IPS DF 6.9 (cell line): ENCODE data around the gene TNIK.
"Not testable (repeated sequence)": the region's sequence is repeated elsewhere in the genome, so short reads cannot be mapped to it uniquely, and the experiment has no call there.

Experiments
- DNase-seq: peaks from one replicate; pipeline ENCODE4 v3.0.0-alpha.2; 2013; ENCODE audit warnings: low read depth, low spot score
- H3K27ac ChIP-seq: one replicate; pipeline ENCODE4 v1.5.1; 2013; ENCODE audit warnings: low read length, control low read depth
- H3K27me3 ChIP-seq: 2 replicates; pipeline ENCODE4 v1.6.1; 2013; ENCODE audit warnings: mild to moderate bottlenecking, low read length; ENCODE audit not compliant: control insufficient read depth, insufficient read depth
- H3K36me3 ChIP-seq: 2 replicates; pipeline ENCODE4 v1.6.1; 2013; ENCODE audit warnings: low read length; ENCODE audit not compliant: control insufficient read depth, insufficient read depth
- H3K4me1 ChIP-seq: 2 replicates; pipeline ENCODE4 v1.6.1; 2013; ENCODE audit warnings: low read length; ENCODE audit not compliant: control insufficient read depth, insufficient read depth
- H3K4me3 ChIP-seq: 2 replicates; pipeline ENCODE4 v1.5.1; 2013; ENCODE audit warnings: mild to moderate bottlenecking, low read length
- H3K9me3 ChIP-seq: 2 replicates; pipeline ENCODE4 v1.6.1; 2013; ENCODE audit warnings: low read length, inconsistent platforms; ENCODE audit not compliant: control insufficient read depth, insufficient read depth
- WGBS: extraction: QIAGEN DNeasy Blood & Tissue Kit; methylation state at CpG from one replicate; pipeline ENCODE4 v1.1.7; 2013; ENCODE audit warnings: mixed read lengths, missing lambda C conversion rate; ENCODE audit not compliant: insufficient read length, insufficient coverage; 5-methylcytosine and 5-hydroxymethylcytosine counted together

TNIK gene

DNA sequence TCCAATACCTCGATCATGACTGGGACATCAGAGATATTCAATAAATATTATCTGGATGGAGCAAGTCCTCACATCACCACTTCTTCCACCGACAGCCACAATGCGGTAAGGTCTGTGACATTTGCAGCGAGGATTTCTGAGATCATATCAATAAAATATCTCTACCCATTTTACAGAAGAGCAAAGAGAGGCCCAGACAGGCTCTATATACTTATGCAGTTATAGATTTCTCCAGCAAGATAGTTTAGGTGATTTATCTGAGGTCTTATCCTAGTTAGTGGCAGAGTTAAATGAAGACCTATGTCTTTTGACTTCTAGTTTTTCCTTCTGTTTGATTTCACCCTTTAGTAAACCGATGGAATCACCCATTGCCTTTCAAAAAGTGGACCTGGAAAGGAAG, 81.6 kb downstream of the TNIK start:
- Histone ChIP-seq H3K27me3 (no peaks in the 10 kb centered on the region), H3K36me3 (no peaks in the 10 kb centered on the region), H3K9me3 (no peaks in the 10 kb centered on the region), H3K27ac (no peak overlapping the region), H3K4me1 (peaks cover 2% of the 10 kb centered on the region; the same call in 1 of the 2 replicates), H3K4me3 (no peak overlapping the region)
- no CpG with 5 or more reads among the region's 5 CpGs for WGBS
- no peak for DNase-seq

DNA sequence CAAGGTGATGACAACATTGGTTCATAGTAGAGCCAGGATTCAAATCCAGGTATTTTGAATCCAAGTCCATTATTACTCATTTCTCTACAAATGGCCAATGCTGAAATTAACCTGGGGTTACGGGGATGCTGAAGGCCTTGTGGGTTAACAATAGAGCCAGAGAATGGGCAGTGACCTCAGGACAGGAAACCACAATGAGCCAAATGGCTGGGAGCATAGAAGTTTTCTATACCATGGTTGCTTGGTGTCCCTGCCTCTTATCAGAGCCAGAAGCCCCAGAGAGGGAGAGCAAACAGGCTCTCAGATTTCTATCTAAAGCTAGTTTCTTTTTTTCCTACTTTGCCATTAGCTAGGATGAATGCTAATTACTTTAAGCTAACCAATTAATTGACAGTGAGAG, 82.3 kb downstream of the TNIK start:
- no peak for DNase-seq
- no CpG with 5 or more reads among the region's 1 CpG for WGBS
- no peaks in the 10 kb centered on the region for H3K36me3 ChIP-seq
- H3K27ac ChIP-seq: no peak overlapping the region
- no peaks in the 10 kb centered on the region for H3K9me3 ChIP-seq
- H3K4me1 ChIP-seq: peaks cover 2% of the 10 kb centered on the region; the same call in 1 of the 2 replicates
- H3K27me3 ChIP-seq: no peaks in the 10 kb centered on the region
- no peak overlapping the region for H3K4me3 ChIP-seq

DNA sequence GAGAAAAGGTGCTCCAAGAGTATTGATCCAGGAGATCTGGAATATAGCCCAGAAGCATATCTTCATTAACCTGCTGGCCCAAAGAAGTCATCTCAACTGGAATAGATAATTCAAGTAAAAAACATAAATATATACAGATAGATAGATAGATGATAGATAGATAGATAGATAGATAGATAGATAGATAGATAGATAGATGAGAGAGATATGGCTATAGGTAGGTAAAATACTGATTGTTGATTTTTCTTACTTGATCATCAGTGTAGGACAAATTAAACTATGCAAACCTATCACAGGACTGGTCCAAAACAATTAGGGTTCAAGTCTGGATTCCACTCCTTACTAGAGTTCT, 83.6 kb downstream of the TNIK start:
- no peak for DNase-seq
- H3K27ac ChIP-seq: no peak overlapping the region

DNA sequence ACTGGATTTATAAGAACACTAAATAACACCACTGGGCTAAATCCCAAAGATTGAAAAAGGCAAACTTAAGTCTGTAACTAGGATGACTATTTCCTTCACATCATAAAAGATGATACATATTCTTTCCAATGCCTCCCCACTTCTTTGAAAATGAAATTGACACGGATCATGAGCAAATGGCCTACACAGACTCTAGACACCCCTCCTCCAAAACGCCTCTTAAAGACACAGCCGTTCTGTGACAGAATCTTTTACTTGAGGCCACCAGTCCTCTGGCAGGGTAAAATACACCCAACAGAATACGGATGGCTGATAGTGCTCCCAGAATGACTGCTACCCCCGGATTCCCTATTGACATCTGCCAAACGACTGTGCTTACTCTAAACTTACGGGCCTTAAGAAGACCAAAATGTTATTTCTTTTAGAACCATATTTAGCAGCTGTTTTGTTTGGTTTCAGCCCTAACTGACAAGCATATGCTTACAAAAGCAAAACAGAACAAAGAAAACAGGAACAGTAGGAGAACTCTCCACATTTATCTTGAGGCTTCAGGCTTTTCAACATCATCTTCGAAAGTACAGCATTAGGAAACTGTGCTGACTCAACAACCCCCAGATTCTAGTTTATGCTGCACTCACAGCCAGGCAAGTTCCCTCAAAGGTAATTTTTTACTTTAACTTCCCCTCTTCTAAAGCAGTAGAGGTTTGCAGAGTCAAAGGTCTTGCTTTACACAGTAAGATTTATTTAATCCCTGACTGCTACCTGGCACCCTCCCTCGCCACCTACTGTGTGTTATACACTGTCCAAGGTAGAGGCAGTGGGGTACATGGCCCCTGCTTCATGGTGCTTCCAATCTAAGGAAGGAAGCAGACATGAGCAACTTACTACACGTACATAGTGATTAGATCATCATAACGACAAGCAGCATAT, 84.3 kb downstream of the TNIK start:
- H3K4me1 ChIP-seq: no peaks in the 10 kb centered on the region
- no peaks in the 10 kb centered on the region for H3K36me3 ChIP-seq
- H3K27me3 ChIP-seq: no peaks in the 10 kb centered on the region
- WGBS: no CpG with 5 or more reads among the region's 11 CpGs
- H3K27ac ChIP-seq: no peak overlapping the region
- no peak overlapping the region for H3K4me3 ChIP-seq
- DNase-seq: no peak
- H3K9me3 ChIP-seq: no peaks in the 10 kb centered on the region

More for the DNA sequence above, 83.6 kb downstream of the TNIK start:
- H3K36me3 ChIP-seq: no peaks in the 10 kb centered on the region
- no peak overlapping the region for H3K4me3 ChIP-seq
- no peaks in the 10 kb centered on the region for H3K27me3 ChIP-seq
- no peaks in the 10 kb centered on the region for H3K9me3 ChIP-seq
- H3K4me1 ChIP-seq: no peaks in the 10 kb centered on the region

DNA sequence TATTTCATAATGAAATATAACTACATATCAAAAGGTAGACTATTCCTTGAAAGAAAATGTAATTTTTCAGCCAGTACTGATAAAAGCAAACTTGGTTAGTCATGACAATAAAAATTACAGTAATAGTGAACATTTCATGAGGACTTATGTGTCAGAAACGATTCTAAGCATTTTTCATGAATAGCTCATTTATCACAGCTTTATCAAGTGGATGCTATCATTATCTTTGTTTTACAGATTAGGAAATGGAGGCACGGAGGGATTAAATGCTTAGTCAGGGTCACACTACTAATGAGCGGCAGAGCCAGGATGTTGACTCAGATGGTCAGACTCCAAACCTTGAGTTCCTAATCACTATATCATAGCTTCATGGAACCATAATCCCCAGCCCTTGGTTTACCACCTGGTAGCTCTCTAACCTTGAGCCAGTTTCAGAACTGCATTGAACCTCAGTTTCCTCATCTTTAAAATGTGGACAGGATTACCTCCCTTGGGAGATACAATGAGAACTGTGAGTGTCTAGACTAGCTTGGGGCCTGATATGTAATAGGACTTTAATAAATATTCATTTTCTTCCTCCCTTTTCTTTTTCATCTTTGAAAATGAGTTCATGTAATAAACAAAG, 85.4 kb downstream of the TNIK start:
- no CpG with 5 or more reads among the region's 3 CpGs for WGBS
- Histone ChIP-seq H3K9me3 (no peaks in the 10 kb centered on the region), H3K27ac (no peak overlapping the region), H3K4me3 (no peak overlapping the region), H3K27me3 (no peaks in the 10 kb centered on the region), H3K4me1 (no peaks in the 10 kb centered on the region), H3K36me3 (no peaks in the 10 kb centered on the region)
- no peak for DNase-seq

DNA sequence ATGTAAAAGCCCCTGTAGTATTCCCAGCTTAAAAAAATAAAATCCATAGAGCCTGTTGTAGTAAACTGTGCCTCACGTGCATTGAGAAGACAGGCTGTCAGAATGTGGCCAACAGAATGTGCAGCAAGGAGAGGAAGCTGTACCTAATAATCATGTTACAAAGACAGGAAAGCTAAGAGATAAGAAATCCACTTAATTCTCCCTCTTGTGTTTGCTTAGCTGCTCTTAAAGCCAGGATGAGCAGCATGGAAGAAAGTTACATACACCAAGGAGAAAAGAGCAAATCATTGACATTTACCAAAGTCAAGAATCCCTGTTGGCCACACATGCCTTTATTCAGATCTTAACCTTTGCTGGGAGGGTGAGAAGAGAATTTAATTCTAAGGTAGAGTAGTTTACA, 85.9 kb downstream of the TNIK start:
- Histone ChIP-seq H3K27ac (no peak overlapping the region), H3K9me3 (no peaks in the 10 kb centered on the region), H3K4me1 (no peaks in the 10 kb centered on the region), H3K36me3 (no peaks in the 10 kb centered on the region), H3K4me3 (no peak overlapping the region), H3K27me3 (no peaks in the 10 kb centered on the region)
- no CpG with 5 or more reads among the region's 1 CpG for WGBS
- no peak for DNase-seq

DNA sequence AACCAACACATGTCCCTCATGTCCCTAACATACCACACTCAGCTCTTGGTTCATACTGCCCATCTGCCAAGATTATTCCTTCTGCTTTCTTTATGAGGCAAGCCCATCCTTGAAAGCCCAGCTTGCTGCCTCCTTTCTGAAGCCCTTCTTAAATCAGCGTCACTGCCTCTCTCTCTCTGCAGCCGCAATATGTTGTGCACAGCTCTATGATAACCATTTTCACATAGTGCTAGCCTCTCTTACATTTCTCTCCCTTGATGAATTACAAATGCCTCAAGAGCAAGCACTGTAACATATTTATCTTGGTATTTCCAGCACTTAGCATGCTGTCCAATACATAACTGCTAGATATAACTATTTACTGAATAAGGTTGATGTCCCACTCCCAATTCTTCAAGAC, 86.5 kb downstream of the TNIK start:
- Histone ChIP-seq H3K4me1 (no peaks in the 10 kb centered on the region), H3K36me3 (no peaks in the 10 kb centered on the region), H3K4me3 (no peak overlapping the region), H3K27ac (no peak overlapping the region), H3K27me3 (no peaks in the 10 kb centered on the region), H3K9me3 (no peaks in the 10 kb centered on the region)
- no peak for DNase-seq
- WGBS: no CpG with 5 or more reads among the region's 2 CpGs

DNA sequence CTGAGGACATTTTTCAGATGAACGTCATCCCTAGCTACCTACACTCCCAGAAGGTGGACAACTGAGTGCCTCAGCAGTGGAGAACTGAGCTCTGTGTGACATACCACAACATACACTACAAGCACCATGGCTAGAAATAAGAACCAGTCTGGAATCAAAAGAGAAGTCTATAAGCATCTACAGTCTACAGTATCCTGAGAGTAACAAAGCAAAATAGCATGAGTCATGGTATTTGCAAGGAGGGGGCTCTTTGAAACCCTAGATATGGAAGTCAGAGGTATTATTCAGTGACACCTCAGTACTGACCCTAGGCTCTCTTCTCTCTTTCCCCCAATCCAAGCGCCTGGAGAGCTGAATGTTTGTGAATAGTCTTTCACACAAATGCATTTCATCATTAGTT, 87.5 kb downstream of the TNIK start:
- no peaks in the 10 kb centered on the region for H3K36me3 ChIP-seq
- no peak for DNase-seq
- no peaks in the 10 kb centered on the region for H3K4me1 ChIP-seq
- no peaks in the 10 kb centered on the region for H3K27me3 ChIP-seq
- no peak overlapping the region for H3K27ac ChIP-seq
- H3K9me3 ChIP-seq: no peaks in the 10 kb centered on the region
- H3K4me3 ChIP-seq: no peak overlapping the region
- WGBS: no CpG with 5 or more reads among the region's 2 CpGs

DNA sequence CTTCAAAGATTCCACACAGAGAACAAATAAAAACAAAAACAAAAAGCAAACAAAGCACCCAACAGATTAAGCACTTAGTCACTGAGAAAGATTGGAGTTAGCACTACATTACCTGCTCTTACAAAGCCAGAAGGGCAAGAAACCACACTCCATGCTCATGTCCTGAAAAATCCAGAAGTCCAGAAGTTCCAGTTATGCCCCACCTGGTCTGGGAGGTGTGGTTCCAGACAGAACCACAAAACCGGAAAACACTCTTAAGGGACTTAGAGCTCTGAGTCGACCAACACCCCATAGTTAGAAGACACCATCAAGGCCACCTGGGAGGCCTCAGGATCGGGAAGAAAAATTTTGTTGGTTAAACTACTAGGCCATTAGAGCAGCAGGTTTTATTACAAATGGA, 88.9 kb downstream of the TNIK start:
- H3K4me3 ChIP-seq: no peak overlapping the region
- H3K36me3 ChIP-seq: no peaks in the 10 kb centered on the region
- no peaks in the 10 kb centered on the region for H3K4me1 ChIP-seq
- H3K9me3 ChIP-seq: no peaks in the 10 kb centered on the region
- no peaks in the 10 kb centered on the region for H3K27me3 ChIP-seq
- H3K27ac ChIP-seq: no peak overlapping the region
- no CpG with 5 or more reads among the region's 3 CpGs for WGBS
- DNase-seq: no peak

DNA sequence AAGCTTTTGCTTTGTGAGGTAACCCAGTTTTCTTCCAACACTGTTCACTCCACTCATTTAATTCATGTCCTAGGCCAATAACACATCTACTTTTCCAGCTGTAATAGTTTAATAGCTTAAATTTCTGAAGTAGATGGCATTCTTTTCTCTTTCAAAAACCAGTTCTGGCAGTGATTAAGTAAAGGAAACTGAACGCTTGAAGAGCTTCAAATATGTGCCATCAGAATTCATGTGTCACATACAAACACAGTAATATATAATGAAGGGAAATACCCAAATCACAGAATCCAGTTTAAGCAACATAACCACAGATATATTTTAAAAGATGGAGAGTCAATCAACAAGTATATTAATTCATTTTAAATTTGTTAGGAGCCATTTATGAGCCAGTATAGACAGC, 91.0 kb downstream of the TNIK start:
- Histone ChIP-seq H3K9me3 (no peaks in the 10 kb centered on the region), H3K4me1 (no peaks in the 10 kb centered on the region), H3K36me3 (no peaks in the 10 kb centered on the region), H3K27ac (no peak overlapping the region), H3K4me3 (no peak overlapping the region), H3K27me3 (no peaks in the 10 kb centered on the region)
- no peak for DNase-seq
- WGBS: no CpG with 5 or more reads among the region's 1 CpG

DNA sequence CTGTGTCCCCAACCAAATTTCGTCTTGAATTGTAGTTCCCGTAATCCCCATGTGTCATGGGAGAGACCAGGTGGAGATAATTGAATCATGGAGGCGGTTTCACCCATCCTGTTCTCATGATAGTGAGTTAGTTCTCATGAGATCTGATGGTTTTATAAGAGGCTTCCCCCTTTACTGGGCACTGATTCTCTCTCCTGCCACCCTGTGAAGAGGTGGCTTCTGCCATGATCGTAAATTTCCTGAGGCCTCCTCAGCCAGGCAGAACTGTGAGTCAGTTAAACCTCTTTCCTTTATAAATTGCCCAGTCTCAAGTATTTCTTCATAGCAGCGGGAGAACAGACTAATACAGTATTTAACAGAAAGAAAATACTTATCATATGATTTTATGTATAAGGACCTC, 93.5 kb downstream of the TNIK start:
- no CpG with 5 or more reads among the region's 5 CpGs for WGBS
- H3K4me3 ChIP-seq, DNase-seq, H3K27me3 ChIP-seq, H3K4me1 ChIP-seq, H3K36me3 ChIP-seq, H3K27ac ChIP-seq, H3K9me3 ChIP-seq: not testable (repeated sequence)
